ENCODE results near the gene PEX11B.

GRCh38 chr1:145963265-145964019 is 44.9 kb upstream of the PEX11B start:
- TF ChIP-seq POLR2A (IDR thresholded peaks at IDR 0.05), result no peak
- TF ChIP-seq CTCF (IDR thresholded peaks at IDR 0.05), result no peak
